K562 (cell line): Measurements from ENCODE around the gene C17orf113. TPM values are rescaled to one million over a fixed set of nuclear protein-coding genes. Genes with fewer than 3 reads are reported as not detected.
A peak's percentile ranks its signal among the peaks of the same experiment; 100 is the strongest.

ENCODE experiments used
- CBFA2T3 ChIP-seq: fragments of 450-650 bp; IDR thresholded peaks from 2 replicates; pipeline ENCODE4 v1.6.1; 2017
- CXXC5 ChIP-seq: fragments of 250-450 bp; sonication (Bioruptor Pico); IDR thresholded peaks from 2 replicates; pipeline ENCODE4 v1.8.0; 2022; ENCODE audit warnings: inconsistent platforms, mild to moderate bottlenecking, moderate library complexity
- HMBOX1 ChIP-seq: sonication (generic); IDR thresholded peaks from 2 replicates; pipeline ENCODE4 v1.6.1; 2016
- IRF9 ChIP-seq: fragments of 450-650 bp; IDR thresholded peaks from 2 replicates; pipeline ENCODE4 v1.6.1; 2016; ENCODE audit warnings: missing biosample characterization, missing genetic modification characterization
- SAFB ChIP-seq: fragments of 200-400 bp; formaldehyde crosslinking; IDR thresholded peaks from 2 replicates; pipeline ENCODE4 v1.6.1; 2017; ENCODE audit warnings: low read depth, low read length, borderline replicate concordance
- SPI1 ChIP-seq: IDR thresholded peaks from 2 replicates; pipeline ENCODE4 v1.6.1; 2011; ENCODE audit warnings: low read depth, low read length, control low read depth, borderline replicate concordance
- ZMIZ1 ChIP-seq, 2 experiments: fragments of 150-350 bp in 1 of 2; IDR thresholded peaks; 2 replicates each; pipeline ENCODE4 v1.6.1; 2012 to 2016; ENCODE audit warnings: low read depth in 2 of 2, low read length in 2 of 2, mild to moderate bottlenecking in 1 of 2, moderate library complexity in 1 of 2
- ZNF408 ChIP-seq: fragments of 250-450 bp; sonication (Bioruptor Pico); IDR thresholded peaks from 2 replicates; pipeline ENCODE4 v1.4.0; 2020; ENCODE audit warnings: low read depth, mild to moderate bottlenecking, moderate library complexity
- polyA plus RNA-seq, 8 experiments: library from polyadenylated mRNA; depleted of rRNA in 4 of 8; stranded (reverse) in 5 of 8; unstranded in 3 of 8; fragments of >200 nt; fragmentation: Nextera tagmentation in 2 of 8; fragmentation: Illumina TruSeq in 1 of 8; extraction: Ambion mirVana in 2 of 8; extraction: Trizol in 1 of 8; gene quantifications; 2 replicates each; pipeline versions ENCODE4 v1.2.1 to v1.2.3, GENCODE V29; 2011 to 2014; ENCODE audit warnings: inconsistent platforms in 1 of 8, missing spikeins in 1 of 8
- total RNA-seq, 7 experiments: library from RNA; depleted of rRNA in 6 of 7; stranded (reverse); fragments of >200 nt in 6 of 7; fragmentation: Illumina TruSeq in 2 of 7; extraction: Trizol in 2 of 7; gene quantifications; 2 replicates each; pipeline versions ENCODE4 v1.2.1 to v1.2.3, GENCODE V29; 2011 to 2021; ENCODE audit warnings: low replicate concordance in 1 of 7
- TF ChIP-seq, protein P1 (sequence below), 2 experiments: fragments of 450-650 bp; formaldehyde crosslinking in 1 of 2; IDR thresholded peaks; 2 replicates each; pipeline versions ENCODE4 v1.4.0 to v1.6.1; 2014 to 2020; ENCODE audit warnings: mild to moderate bottlenecking in 2 of 2, borderline replicate concordance in 1 of 2, low read depth in 1 of 2
- TF ChIP-seq, protein P2 (sequence below), 2 experiments: fragments of 450-650 bp in 1 of 2; sonication (generic) in 1 of 2; formaldehyde crosslinking in 1 of 2; IDR thresholded peaks in 1 of 2; conservative IDR thresholded peaks in 1 of 2; 2 replicates each; pipeline versions ENCODE4 v1.6.1 to v1.8.1; 2016 to 2023; ENCODE audit warnings: mild to moderate bottlenecking in 2 of 2, moderate library complexity in 2 of 2, inconsistent platforms in 1 of 2, missing genetic modification reagents in 1 of 2

Gene C17orf113
- total and polyA plus RNA-seq, 9 of the 15 experiments (the other 6 are each of a cell fraction or from before 2014, with no cell fraction given): 0.10 to 1.2 (median 0.31) TPM

DNA sequence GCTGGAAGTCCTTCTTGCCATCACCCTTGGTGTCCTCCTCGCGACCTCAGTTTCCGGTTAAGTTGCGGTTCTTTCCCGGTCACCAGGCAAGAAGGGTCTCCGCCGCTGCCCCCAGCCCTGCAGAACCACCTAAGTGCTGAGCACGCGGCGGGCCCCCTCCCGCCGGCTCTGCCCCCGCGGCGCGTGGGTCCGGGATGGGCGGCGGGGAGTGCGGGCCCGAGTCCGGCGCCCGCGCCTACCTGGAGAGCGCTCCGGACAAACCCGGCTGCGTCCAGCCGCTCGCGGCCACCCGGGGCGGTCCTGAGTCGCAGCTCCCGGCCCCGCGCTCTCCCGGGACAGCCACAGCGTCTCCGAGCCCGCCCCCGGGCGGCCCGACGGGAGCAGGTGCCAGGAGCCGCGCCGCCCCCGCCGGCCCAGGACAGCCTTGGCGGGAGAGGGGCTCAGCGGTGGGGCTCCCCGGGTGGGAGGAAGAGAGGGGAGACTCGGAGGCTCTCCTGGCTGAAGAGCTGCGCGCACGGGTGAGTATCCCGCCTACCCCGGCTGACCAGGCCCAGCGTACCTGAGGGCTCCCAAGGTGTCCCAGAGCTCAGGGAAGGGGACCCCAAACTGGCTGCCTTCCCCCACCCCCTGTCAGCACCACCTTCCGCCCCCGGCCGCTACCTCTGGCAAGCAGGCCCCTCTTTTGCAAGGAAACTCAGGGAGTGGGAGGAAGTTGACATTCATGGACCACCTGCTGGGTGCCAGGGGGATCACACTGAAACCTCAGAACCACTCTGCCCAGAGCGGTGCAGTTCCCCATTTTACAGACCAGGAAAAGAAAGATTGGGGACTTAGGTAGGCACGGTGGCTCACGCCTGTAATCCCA lies 22.2 kb upstream of the C17orf113 start (continued):
- TF ChIP-seq, protein P1, sequence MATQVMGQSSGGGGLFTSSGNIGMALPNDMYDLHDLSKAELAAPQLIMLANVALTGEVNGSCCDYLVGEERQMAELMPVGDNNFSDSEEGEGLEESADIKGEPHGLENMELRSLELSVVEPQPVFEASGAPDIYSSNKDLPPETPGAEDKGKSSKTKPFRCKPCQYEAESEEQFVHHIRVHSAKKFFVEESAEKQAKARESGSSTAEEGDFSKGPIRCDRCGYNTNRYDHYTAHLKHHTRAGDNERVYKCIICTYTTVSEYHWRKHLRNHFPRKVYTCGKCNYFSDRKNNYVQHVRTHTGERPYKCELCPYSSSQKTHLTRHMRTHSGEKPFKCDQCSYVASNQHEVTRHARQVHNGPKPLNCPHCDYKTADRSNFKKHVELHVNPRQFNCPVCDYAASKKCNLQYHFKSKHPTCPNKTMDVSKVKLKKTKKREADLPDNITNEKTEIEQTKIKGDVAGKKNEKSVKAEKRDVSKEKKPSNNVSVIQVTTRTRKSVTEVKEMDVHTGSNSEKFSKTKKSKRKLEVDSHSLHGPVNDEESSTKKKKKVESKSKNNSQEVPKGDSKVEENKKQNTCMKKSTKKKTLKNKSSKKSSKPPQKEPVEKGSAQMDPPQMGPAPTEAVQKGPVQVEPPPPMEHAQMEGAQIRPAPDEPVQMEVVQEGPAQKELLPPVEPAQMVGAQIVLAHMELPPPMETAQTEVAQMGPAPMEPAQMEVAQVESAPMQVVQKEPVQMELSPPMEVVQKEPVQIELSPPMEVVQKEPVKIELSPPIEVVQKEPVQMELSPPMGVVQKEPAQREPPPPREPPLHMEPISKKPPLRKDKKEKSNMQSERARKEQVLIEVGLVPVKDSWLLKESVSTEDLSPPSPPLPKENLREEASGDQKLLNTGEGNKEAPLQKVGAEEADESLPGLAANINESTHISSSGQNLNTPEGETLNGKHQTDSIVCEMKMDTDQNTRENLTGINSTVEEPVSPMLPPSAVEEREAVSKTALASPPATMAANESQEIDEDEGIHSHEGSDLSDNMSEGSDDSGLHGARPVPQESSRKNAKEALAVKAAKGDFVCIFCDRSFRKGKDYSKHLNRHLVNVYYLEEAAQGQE (IDR thresholded peaks at IDR 0.05; ENCODE audit: borderline replicate concordance): peak; percentile 75
- TF ChIP-seq, protein P1 (CRISPR knock-in tag; IDR thresholded peaks at IDR 0.05; ENCODE audit: low read depth): no peak
- TF ChIP-seq, protein P2, sequence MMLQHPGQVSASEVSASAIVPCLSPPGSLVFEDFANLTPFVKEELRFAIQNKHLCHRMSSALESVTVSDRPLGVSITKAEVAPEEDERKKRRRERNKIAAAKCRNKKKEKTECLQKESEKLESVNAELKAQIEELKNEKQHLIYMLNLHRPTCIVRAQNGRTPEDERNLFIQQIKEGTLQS (IDR thresholded peaks at IDR 0.05): no peak
- TF ChIP-seq, protein P2 (CRISPR knock-in tag; conservative IDR thresholded peaks at IDR 0.05): no peak
- TF ChIP-seq HMBOX1: no peak
- TF ChIP-seq IRF9 (tag): no peak
- no peak for TF ChIP-seq ZNF408 (CRISPR knock-in tag)
- TF ChIP-seq CXXC5 (CRISPR knock-in tag): peak; percentile 22; the same call in 1 of the 2 replicates
- peak; percentile 49; the same call in 1 of the 2 replicates for TF ChIP-seq SPI1
- no peak for TF ChIP-seq ZMIZ1 (IDR thresholded peaks at IDR 0.05; ENCODE audit: low read depth in 2 of 2, low read length in 2 of 2)
- no peak for TF ChIP-seq CBFA2T3
- TF ChIP-seq SAFB: no peak
